GM18508 (cell line): ENCODE measurements around the gene RPL36AL.
"Not testable (repeated sequence)": the region's sequence is repeated elsewhere in the genome, so short reads cannot be mapped to it uniquely, and the experiment has no call there.

ENCODE experiments used
- ATAC-seq: cut with Tn5 transposase; IDR thresholded peaks from one replicate; pipeline ENCODE4 v1.9.1; 2021; ENCODE audit warnings: moderate number of reproducible peaks; ENCODE audit not compliant: insufficient read depth, unreplicated experiment

The RPL36AL gene

GRCh38 chr14:49620182-49621113 is at the start of gene RPL36AL, which contains the start of gene MGAT2:
Gene RPL36AL, minus strand, starts transcription at chr14:49620626. Its CDS starts 1,522 bp downstream, at chr14:49619104.
Gene MGAT2, plus strand, starts transcription at chr14:49620799. Its CDS starts 470 bp downstream, at chr14:49621269.
- ATAC-seq, result peak; percentile 84

DNA sequence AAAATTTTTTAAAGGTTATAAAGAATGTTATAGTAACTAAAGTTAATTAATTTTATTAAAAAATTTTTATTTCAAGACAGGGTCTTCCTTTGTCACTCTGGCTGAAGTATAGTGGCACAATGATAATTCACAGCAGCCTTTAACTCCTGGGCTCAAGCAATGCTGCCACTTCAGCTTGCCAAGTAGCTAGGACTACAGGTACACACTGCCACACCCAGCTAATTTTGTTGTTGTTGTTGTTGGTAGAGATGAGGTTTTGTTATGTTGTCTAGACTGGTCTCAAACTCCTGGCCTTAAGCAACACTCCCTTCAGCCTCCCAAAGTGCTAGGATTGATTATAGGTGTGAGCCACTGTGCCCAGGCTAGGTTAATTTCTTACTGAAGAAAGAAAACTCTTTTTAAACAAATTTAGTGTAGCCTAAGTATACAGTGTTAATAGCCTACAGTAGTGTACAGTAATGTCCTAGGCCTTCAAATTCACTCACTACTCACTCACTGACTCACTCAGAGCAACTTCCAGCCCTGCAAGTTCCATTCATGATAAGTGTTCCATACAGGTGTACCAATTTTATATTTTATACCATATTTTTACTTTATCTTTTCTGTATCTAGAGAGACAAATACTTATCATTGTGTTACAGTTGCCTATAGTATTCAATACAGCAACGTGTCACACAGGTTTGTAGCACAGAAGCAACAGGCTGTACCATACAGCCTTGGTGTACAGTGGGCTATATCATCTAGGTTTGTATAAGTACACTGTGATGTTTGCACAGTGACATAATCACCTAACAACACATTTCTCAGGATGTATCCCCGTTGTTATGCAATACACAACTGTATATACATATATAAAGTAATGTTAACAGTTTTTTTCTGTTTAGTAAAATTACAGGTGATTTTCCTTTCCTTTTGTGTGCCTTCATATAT is 39.4 kb upstream of the RPL36AL start:
- no peak for ATAC-seq

GRCh38 chr14:49657500-49657899 is 37.1 kb upstream of the RPL36AL start:
- ATAC-seq, result not testable (repeated sequence)

DNA sequence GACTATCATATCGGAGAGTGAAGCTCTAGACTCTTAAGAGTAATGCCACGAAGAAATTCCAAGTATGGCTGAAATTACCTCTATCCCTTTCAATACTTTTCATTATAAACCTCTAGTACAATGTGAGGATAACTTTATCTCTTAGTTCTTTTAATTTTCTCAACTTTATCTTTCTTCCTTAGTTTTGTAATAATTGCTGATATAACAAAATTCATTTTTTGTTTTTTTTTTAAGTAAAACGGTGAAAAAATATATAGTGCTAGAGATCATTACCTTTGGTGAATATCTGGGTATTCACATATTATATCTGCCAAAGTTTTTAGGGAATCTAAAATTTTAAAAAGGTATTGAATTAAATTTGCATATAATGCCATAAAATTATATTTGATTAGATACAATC is 34.1 kb upstream of the RPL36AL start:
- no peak for ATAC-seq

DNA sequence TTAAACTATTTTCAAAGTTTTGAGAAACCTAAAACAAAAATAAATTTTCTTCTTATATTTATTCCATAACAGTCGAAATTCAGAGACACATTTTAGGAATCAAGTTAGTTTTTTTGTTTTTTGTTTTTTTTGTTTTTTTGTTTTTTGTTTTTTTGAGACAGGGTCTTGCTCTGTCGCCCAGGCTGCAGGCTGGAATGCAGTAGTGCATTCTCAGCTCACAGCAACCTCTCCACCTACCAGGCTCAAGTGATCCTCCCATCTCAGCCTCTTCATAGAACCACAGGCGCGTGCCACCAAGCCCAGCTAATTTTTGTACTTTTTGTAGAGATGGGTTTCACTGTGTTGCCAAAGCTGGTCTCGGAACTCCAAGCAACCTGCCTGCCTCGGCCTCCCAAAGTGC is 33.1 kb upstream of the RPL36AL start:
- no peak for ATAC-seq

DNA sequence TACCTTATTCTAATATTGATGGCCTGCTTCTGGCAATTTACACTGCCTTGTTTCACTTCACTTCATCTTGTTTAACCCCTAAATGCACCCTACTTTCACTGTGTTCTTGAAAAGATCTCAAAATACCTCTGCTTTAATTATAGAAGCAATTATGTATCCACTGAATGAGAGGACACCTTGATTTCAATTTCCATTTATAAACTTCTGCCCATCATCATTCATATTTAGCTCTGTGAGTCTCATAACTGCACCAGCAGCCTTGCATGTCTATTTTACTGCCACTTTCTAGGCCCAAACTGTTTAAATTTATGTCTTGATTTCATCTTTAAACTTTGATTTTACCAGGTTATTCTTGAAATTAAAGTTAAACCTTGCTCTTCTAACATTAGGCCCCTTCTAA is 21.7 kb upstream of the RPL36AL start:
- ATAC-seq, result no peak

GRCh38 chr14:49641697-49642129 is 21.3 kb upstream of the RPL36AL start:
- no peak for ATAC-seq

DNA sequence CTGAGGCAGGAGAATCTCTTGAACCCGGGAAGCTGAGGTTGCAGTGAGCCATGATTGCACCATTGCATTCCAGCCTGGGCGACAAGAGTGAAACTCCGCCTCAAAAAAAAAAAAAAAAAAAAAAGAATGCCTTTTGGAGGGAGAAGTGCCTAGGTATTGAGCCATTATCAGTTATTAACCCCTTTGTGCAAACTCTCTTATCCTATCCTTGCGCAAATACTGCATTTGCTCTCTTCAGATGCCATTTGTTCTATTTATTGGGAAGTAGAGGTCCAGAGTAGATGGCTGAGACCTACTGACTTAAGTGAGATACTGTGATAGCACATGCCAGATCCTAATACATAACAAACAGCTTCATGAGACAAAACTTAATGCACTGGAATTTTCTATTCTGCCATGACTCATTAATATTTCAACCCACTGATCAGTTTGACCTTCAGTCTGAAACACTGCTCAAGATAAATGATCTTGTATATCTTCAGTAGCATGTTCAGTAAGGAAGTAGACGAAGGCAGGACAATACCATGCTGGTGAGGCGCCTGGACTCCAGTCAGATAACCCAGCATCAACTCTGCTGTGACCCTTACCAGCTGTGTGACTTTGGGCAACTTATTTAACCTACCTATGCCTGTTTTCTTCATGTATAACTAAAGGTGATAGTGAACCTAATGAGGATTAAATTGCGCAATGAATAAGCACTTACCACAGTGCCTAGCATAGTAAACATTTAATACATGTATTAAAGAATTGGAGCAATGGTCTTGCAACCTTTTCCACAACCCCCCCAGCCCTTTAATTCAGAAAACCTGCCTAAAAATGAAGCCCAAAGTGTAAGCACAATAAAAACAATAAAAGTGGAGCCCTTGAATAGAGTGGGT is 20.4 kb upstream of the RPL36AL start:
- no peak for ATAC-seq

DNA sequence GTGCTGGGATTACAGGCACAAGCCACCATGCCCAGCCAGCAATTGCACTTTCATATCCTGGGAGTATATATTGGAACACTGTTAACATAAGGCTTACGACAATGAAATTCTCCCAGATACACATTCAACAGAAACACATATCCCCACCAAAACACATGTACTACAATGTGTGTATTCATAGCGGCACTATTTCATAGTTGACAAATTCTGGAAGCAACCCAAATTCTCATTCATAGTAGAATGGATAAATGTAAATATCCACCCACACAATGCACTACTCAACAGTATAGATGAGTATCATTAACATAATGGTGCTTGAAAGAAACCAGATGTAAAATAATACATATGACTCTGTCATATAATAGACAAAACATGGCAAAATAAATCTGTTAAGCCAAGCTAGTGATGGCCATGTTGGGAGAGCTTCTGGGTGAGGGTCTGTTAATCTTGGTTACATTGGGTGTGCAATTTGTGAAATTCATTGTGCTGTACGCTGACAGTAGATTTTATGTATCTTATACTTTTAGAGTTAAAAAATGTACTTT is 17.2 kb upstream of the RPL36AL start:
- ATAC-seq, result no peak

- no peak for ATAC-seq
These were observed 16.4 kb upstream of the RPL36AL start for GRCh38 chr14:49636866-49637265.

DNA sequence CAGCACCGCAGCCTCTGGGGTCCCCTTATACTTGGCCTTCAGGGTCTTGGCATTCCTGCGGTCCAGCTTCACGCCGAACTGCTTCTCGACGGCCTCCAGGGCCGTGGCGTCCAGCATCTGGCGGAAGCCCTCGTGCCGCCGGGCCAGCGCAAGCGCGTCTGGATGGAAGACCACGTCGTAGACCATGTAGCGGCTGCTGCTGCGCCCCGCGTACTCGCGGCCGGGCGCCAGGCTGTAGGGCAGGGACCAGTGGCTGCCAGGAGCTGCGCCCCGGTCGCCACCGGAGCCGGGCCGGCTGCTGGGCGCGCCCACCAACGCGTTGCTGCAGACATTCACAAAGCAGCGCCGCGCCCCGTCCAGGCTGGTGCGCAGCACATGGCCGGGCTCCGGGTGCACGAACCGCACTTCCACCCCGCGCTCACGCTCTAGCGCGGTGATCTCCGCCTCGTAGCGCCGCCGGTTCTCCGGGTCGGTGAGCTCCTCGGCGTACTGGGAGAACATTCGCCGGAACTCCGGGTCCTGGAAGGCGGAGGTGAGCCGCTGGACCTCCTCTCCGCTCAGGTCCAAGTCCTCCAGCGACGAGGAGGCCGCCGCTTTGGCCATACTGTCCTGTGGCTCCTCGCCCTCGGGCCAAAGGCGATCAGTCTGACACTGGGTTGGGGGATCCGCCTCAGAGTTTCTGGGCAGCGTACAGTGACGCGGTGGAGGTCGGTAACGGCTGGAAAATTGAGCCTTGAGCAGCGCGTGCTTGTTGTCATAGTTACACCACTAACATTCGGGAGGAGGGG is 14.3 kb upstream of the RPL36AL start, which contains the start of gene DNAAF2:
DNAAF2 (minus strand) TSS at position 698 of the 788 bp plus-strand sequence; CDS start at position 603, 95 bp downstream.
- ATAC-seq, result peak; percentile 20

- peak; percentile 47 for ATAC-seq
These were observed 13.5 kb upstream of the RPL36AL start for GRCh38 chr14:49633640-49634546.

- ATAC-seq, result no peak
These were observed 3.8 kb upstream of the RPL36AL start for GRCh38 chr14:49623941-49624839.

DNA sequence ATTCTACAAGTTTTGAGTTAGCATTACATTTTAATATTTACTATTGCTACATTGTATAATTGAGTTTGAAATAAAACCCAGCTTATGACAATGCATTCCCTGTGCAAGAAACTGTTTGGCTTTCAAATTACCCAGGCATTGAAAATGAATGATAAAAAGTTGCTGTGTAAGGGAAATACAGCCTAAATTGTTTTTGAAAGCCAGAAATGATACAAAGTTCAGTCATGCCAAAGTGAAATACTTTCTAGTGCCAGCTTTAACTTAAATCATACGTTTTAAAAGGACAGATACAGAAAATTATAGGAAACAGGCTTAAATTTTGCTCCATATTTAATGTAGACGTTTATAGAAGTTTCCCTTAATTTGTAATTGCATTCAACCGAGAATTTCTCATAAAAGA is 3.0 kb upstream of the RPL36AL start:
- ATAC-seq, result no peak

- ATAC-seq, result no peak
These were observed 1.7 kb upstream of the RPL36AL start for GRCh38 chr14:49622022-49622607.
